H9 (cell line): ENCODE measurements around the gene TTC1. TPM values are rescaled to one million over a fixed set of nuclear protein-coding genes. Genes with fewer than 3 reads are reported as not detected.

Experiments
- DNase-seq: peaks from one replicate; pipeline ENCODE4 v3.0.0-alpha.2; 2017
- H2AFZ ChIP-seq: one replicate; pipeline ENCODE4 v1.6.1; 2013; ENCODE audit warnings: mild to moderate bottlenecking, low read length, control low read depth, moderate library complexity
- H2AK5ac ChIP-seq: 2 replicates; pipeline ENCODE4 v1.6.1; 2013; ENCODE audit warnings: low read length, control low read depth, mixed read lengths; ENCODE audit not compliant: insufficient read length
- H2BK120ac ChIP-seq: one replicate; pipeline ENCODE4 v1.6.1; 2013; ENCODE audit warnings: low read depth, mild to moderate bottlenecking, low read length, control low read depth, inconsistent platforms; ENCODE audit not compliant: poor library complexity, severe bottlenecking
- H2BK12ac ChIP-seq: 2 replicates; pipeline ENCODE4 v1.6.1; 2013; ENCODE audit warnings: low read length, control low read depth, mixed read lengths, low read depth; ENCODE audit not compliant: insufficient read length
- H2BK15ac ChIP-seq: 2 replicates; pipeline ENCODE4 v1.6.1; 2013; ENCODE audit warnings: low read depth, low read length, control low read depth
- H2BK20ac ChIP-seq: one replicate; pipeline ENCODE4 v1.6.1; 2013; ENCODE audit warnings: low read depth, mild to moderate bottlenecking, low read length, control low read depth, inconsistent platforms; ENCODE audit not compliant: poor library complexity, severe bottlenecking
- H2BK5ac ChIP-seq: 2 replicates; pipeline ENCODE4 v1.6.1; 2013; ENCODE audit warnings: low read length, control low read depth, mixed read lengths; ENCODE audit not compliant: insufficient read length
- H3K14ac ChIP-seq: 2 replicates; pipeline ENCODE4 v1.6.1; 2013; ENCODE audit warnings: low read length, control low read depth; ENCODE audit not compliant: insufficient read depth
- H3K18ac ChIP-seq: 2 replicates; pipeline ENCODE4 v1.6.1; 2013; ENCODE audit warnings: low read depth, mild to moderate bottlenecking, mixed read lengths, low read length, control low read depth; ENCODE audit not compliant: insufficient read length
- H3K23ac ChIP-seq: 2 replicates; pipeline ENCODE4 v1.6.1; 2013; ENCODE audit warnings: low read length, control low read depth, mixed read lengths, low read depth; ENCODE audit not compliant: insufficient read length
- H3K23me2 ChIP-seq: 2 replicates; pipeline ENCODE4 v1.6.1; 2013; ENCODE audit warnings: low read depth, mild to moderate bottlenecking, mixed read lengths, low read length, control low read depth; ENCODE audit not compliant: insufficient read length, poor library complexity, severe bottlenecking
- H3K27ac ChIP-seq: 2 replicates; pipeline ENCODE4 v1.5.1; 2013; ENCODE audit warnings: low read length, control low read depth, mixed read lengths, low read depth; ENCODE audit not compliant: insufficient read length
- H3K27me3 ChIP-seq: 2 replicates; pipeline ENCODE4 v1.6.1; 2013; ENCODE audit warnings: low read length, control low read depth, inconsistent platforms; ENCODE audit not compliant: insufficient read depth
- H3K4ac ChIP-seq: 2 replicates; pipeline ENCODE4 v1.6.1; 2013; ENCODE audit warnings: low read depth, mild to moderate bottlenecking, control low read depth, inconsistent platforms, low read length, moderate library complexity
- H3K4me1 ChIP-seq: 2 replicates; pipeline ENCODE4 v1.6.1; 2013; ENCODE audit warnings: low read length, control low read depth, inconsistent platforms; ENCODE audit not compliant: insufficient read depth
- H3K4me2 ChIP-seq: 2 replicates; pipeline ENCODE4 v1.6.1; 2013; ENCODE audit warnings: low read length, control low read depth, mixed read lengths; ENCODE audit not compliant: insufficient read length, insufficient read depth
- H3K56ac ChIP-seq: 2 replicates; pipeline ENCODE4 v1.6.1; 2013; ENCODE audit warnings: low read depth, mild to moderate bottlenecking, mixed read lengths, low read length, control low read depth; ENCODE audit not compliant: insufficient read length
- H3K79me1 ChIP-seq: 2 replicates; pipeline ENCODE4 v1.6.1; 2013; ENCODE audit warnings: low read depth, mild to moderate bottlenecking, moderate library complexity, low read length, control low read depth, inconsistent platforms; ENCODE audit not compliant: insufficient read depth, poor library complexity, severe bottlenecking
- H3K79me2 ChIP-seq: 2 replicates; pipeline ENCODE4 v1.6.1; 2013; ENCODE audit warnings: low read length, control low read depth, inconsistent platforms; ENCODE audit not compliant: insufficient read depth
- H3K9ac ChIP-seq: 2 replicates; pipeline ENCODE4 v1.6.1; 2013; ENCODE audit warnings: low read length, control low read depth, mixed read lengths; ENCODE audit not compliant: insufficient read length; ENCODE audit errors: extremely low read depth
- H3K9me3 ChIP-seq: one replicate; pipeline ENCODE4 v1.6.1; 2013; ENCODE audit warnings: low read depth, low read length, inconsistent platforms; ENCODE audit not compliant: control insufficient read depth
- H3T11ph ChIP-seq: one replicate; pipeline ENCODE4 v1.6.1; 2013; ENCODE audit warnings: mild to moderate bottlenecking, low read length, control low read depth, inconsistent platforms
- H4K20me1 ChIP-seq: one replicate; pipeline ENCODE4 v1.6.1; 2013; ENCODE audit not compliant: control insufficient read depth, insufficient read length, insufficient read depth
- H4K5ac ChIP-seq: 2 replicates; pipeline ENCODE4 v1.6.1; 2013; ENCODE audit warnings: low read depth, mild to moderate bottlenecking, mixed read lengths, low read length, control low read depth; ENCODE audit not compliant: insufficient read length
- H4K8ac ChIP-seq: replicated peaks from 2 replicates; pipeline ENCODE4 v1.6.1; 2013; ENCODE audit warnings: low read length, control low read depth, mixed read lengths, low read depth; ENCODE audit not compliant: insufficient read length
- H4K91ac ChIP-seq: 2 replicates; pipeline ENCODE4 v1.6.1; 2013; ENCODE audit warnings: low read depth, mild to moderate bottlenecking, moderate library complexity, mixed read lengths, low read length, control low read depth; ENCODE audit not compliant: insufficient read length
- H3K27ac Mint-ChIP-seq, 3 experiments: 2 replicates in 2 of 3; 3 replicates in 1 of 3; pipeline ENCODE4 v1.8.0; 2020 to 2021; ENCODE audit warnings: mixed read lengths in 3 of 3, mild to moderate bottlenecking in 1 of 3, moderate library complexity in 1 of 3
- H3K27me3 Mint-ChIP-seq: 2 replicates; pipeline ENCODE4 v1.8.0; 2021; ENCODE audit warnings: low read depth, mild to moderate bottlenecking, moderate library complexity, mixed read lengths
- H3K36me3 Mint-ChIP-seq, 3 experiments: 2 replicates in 2 of 3; 3 replicates in 1 of 3; pipeline ENCODE4 v1.8.0; 2020 to 2021; ENCODE audit warnings: low read depth in 3 of 3, mixed read lengths in 3 of 3; ENCODE audit not compliant: insufficient read depth in 1 of 3
- H3K4me1 Mint-ChIP-seq, 2 experiments: 2 replicates each; pipeline ENCODE4 v1.8.0; 2020; ENCODE audit warnings: mixed read lengths in 2 of 2
- H3K4me3 Mint-ChIP-seq, 2 experiments: 2 replicates in 1 of 2; 3 replicates in 1 of 2; pipeline ENCODE4 v1.8.0; 2020 to 2021; ENCODE audit warnings: mild to moderate bottlenecking in 2 of 2, mixed read lengths in 2 of 2, moderate library complexity in 1 of 2
- H3K9me3 Mint-ChIP-seq, 2 experiments: 2 replicates in 1 of 2; 3 replicates in 1 of 2; pipeline ENCODE4 v1.8.0; 2020; ENCODE audit warnings: mild to moderate bottlenecking in 2 of 2, mixed read lengths in 2 of 2, moderate library complexity in 1 of 2
- CTCF ChIP-seq: fragments of 200-600 bp; sonication (generic); conservative IDR thresholded peaks from 3 replicates; pipeline ENCODE4 v1.8.0; 2021; ENCODE audit warnings: antibody characterized with exemption, mild to moderate bottlenecking
- WGBS: extraction: QIAGEN DNeasy Blood & Tissue Kit; methylation state at CpG from one replicate; pipeline ENCODE4 v1.1.7; 2013; ENCODE audit warnings: missing lambda C conversion rate, low lambda C conversion rate, mixed read lengths; ENCODE audit not compliant: insufficient read length; ENCODE audit errors: extremely low coverage; 5-methylcytosine and 5-hydroxymethylcytosine counted together
- total RNA-seq: library from RNA; stranded (reverse); gene quantifications from 2 replicates; pipeline ENCODE4 v1.2.1, GENCODE V29; 2021

The TTC1 gene
- total RNA-seq, 1 experiment from 2014 or later, result 62.6 TPM

DNA sequence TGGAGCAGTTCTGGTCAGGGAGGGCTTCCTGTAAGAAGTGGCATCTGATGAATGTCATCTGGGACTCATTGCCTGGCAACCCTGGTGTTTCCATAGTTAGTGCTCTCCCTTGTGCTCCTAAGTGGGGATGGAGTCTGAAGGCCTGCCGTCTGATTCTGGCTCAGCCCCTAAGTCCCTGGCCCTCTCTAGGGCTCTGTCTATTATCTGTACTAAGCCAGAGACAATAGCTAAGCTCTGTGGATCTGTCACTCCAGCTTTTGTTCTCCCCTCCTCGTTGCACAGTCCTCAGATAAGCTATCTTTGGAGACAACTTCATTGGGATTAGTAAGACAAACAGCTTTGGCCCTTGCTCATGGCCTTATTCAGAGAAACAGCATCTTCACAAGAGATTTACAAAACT, 30.6 kb upstream of the TTC1 start:
- WGBS, result no CpG with 5 or more reads among the region's 2 CpGs
- no peak overlapping the region for H2BK5ac ChIP-seq
- no peak overlapping the region for H4K91ac ChIP-seq
- no peak overlapping the region for H3K4ac ChIP-seq
- no peak overlapping the region for H3K14ac ChIP-seq
- Mint-ChIP-seq H3K9me3 (no peaks in the 10 kb centered on the region; a peak in 1 of 5 replicates), H3K27me3 (peaks cover 81% of the 10 kb centered on the region), H3K36me3 (no peaks in the 10 kb centered on the region), H3K4me3 (no peak overlapping the region), H3K4me1 (no peaks in the 10 kb centered on the region), H3K27ac (no peak overlapping the region)
- no peak overlapping the region for H2BK12ac ChIP-seq
- no peak overlapping the region for H3K27ac ChIP-seq
- no peaks in the 10 kb centered on the region for H4K20me1 ChIP-seq
- no peak for DNase-seq
- no peak overlapping the region for H2AFZ ChIP-seq
- H4K5ac ChIP-seq, result no peak overlapping the region
- H3K27me3 ChIP-seq, result peaks cover under 1% of the 10 kb centered on the region; the same call in 1 of the 2 replicates
- H3K4me2 ChIP-seq, result no peak overlapping the region
- no peaks in the 10 kb centered on the region for H3K79me1 ChIP-seq
- H3K9me3 ChIP-seq, result no peaks in the 10 kb centered on the region
- H3K23ac ChIP-seq, result no peak overlapping the region
- H3K9ac ChIP-seq, result no peak overlapping the region
- H2BK20ac ChIP-seq, result no peak overlapping the region
- no peak overlapping the region for H3K56ac ChIP-seq
- no peaks in the 10 kb centered on the region for H3K4me1 ChIP-seq
- no peak overlapping the region for H3T11ph ChIP-seq
- no peak overlapping the region for H2BK120ac ChIP-seq
- H2AK5ac ChIP-seq, result no peak overlapping the region
- H3K18ac ChIP-seq, result no peak overlapping the region
- no peak for TF ChIP-seq CTCF
- H4K8ac ChIP-seq, result no peak overlapping the region
- H3K23me2 ChIP-seq, result no peaks in the 10 kb centered on the region
- no peaks in the 10 kb centered on the region for H3K79me2 ChIP-seq
- no peak overlapping the region for H2BK15ac ChIP-seq
